ENCODE results near the gene NEDD8.

Gene NEDD8

DNA sequence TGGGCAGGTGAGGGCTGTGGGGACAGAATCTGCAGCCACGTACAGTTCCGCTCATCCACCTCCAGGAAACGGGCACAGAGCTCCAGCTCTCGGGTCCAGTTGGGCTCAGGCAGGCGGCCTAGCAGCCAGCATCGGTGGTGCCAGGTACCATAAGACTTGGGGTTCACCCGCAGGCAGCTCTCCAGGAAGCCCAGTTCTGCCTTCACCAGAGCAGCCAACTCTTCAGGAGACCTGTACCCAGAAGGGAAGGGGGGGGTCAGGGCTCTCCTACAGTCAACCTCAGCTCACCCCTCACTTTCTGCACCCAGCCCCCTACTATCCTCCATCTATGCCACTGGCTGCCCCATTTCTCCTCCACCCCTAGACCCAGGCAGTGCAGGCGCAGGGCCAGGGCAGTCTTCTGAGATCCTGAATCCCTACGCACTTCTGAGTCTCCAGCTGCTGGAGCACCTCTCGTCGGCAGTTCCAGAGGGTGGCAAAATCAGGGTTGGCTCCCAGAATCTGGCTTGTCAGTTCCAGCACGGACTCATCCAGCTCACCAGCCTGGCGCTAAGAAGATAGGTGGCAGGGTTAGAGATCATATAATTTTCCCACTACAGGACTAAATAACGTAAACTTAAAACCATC is 37.9 kb upstream of the NEDD8 start:
- H3K36me3 ChIP-seq (ENCODE audit: control insufficient read depth in 2 of 2, insufficient read depth in 1 of 2, low read length in 2 of 2), result peaks cover 0 to 39% of the 10 kb centered on the region in 2 experiments; a peak in 1 of 3 replicates
- no peak overlapping the region for H3K27ac ChIP-seq (ENCODE audit: extremely low read depth, low read depth, low read length)
- POLR2A ChIA-PET, result interaction anchor here (0.8 to 2.9 kb wide), 8 partner anchors 8 to 156 kb away, joined by 3 to 47 read pairs (median 12); partner anchors contain the start of genes DCAF11, DHRS1, IPO4 and MDP1
- no peaks in the 10 kb centered on the region for H3K9me3 ChIP-seq (ENCODE audit: control insufficient read depth, insufficient read depth, low read depth, low read length)
- H3K4me3 ChIP-seq (ENCODE audit: low read depth, low read length), result no peak overlapping the region
- H3K4me1 ChIP-seq (ENCODE audit: control insufficient read depth, insufficient read depth, low read length), result peaks cover 3% of the 10 kb centered on the region; the same call in 1 of the 2 replicates
- TF ChIP-seq ZBTB48 (tag by site-specific recombination; IDR thresholded peaks at IDR 0.05) (no peak), OSR2 (tag by site-specific recombination; IDR thresholded peaks at IDR 0.05) (no peak), TRIM28 (IDR thresholded peaks at IDR 0.05; ENCODE audit: borderline replicate concordance, low read length) (no peak), ZNF23 (tag by site-specific recombination; IDR thresholded peaks at IDR 0.05; ENCODE audit: borderline replicate concordance) (no peak)
- CTCF ChIA-PET, result interaction anchor here (1.0 to 3.0 kb wide), 8 partner anchors 11 to 161 kb away, joined by 3 to 17 read pairs (median 5); partner anchors contain the start of genes CIDEB, MDP1 and TINF2

DNA sequence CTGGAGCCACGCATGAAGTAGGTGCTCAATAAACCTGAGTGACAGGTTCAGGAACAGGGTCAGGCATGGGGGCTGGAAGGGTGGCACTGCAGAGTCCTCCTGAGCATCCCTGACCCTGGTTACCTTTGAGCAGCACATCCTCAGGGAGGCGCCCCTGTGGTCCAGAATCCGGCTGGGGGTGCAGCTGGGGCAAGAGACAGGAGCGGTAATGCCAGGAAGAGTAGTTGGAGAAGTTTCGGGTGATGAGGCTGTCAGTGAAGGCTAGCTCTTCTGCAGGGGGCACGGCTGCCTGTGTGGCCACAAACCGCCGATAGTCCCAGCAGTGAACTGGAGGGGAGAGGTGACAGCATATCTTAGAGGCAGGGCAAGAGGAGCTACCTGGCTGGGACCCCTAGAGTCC is 37.2 kb upstream of the NEDD8 start:
- ChIA-PET CTCF (interaction anchor here (2.0 to 3.0 kb wide), 3 partner anchors 26 to 162 kb away, joined by 8 to 17 read pairs (median 15); partner anchors contain the start of genes CIDEB and TINF2), POLR2A (interaction anchor here (0.8 to 2.9 kb wide), 3 partner anchors 27 to 30 kb away, joined by 3 to 47 read pairs (median 18); partner anchors contain the start of genes DHRS1, NOP9 and TINF2)
- TF ChIP-seq, protein P1, sequence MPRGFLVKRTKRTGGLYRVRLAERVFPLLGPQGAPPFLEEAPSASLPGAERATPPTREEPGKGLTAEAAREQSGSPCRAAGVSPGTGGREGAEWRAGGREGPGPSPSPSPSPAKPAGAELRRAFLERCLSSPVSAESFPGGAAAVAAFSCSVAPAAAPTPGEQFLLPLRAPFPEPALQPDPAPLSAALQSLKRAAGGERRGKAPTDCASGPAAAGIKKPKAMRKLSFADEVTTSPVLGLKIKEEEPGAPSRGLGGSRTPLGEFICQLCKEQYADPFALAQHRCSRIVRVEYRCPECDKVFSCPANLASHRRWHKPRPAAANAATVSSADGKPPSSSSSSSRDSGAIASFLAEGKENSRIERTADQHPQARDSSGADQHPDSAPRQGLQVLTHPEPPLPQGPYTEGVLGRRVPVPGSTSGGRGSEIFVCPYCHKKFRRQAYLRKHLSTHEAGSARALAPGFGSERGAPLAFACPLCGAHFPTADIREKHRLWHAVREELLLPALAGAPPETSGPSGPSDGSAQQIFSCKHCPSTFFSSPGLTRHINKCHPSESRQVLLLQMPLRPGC (tag by site-specific recombination; IDR thresholded peaks at IDR 0.05), result no peak
- TF ChIP-seq ZNF664 (tag by site-specific recombination; IDR thresholded peaks at IDR 0.05), result peak; percentile 84
- Histone ChIP-seq H3K4me1 (ENCODE audit: control insufficient read depth, insufficient read depth, low read length) (peaks cover 3% of the 10 kb centered on the region; the same call in 1 of the 2 replicates), H3K36me3 (ENCODE audit: control insufficient read depth in 2 of 2, insufficient read depth in 1 of 2, low read length in 2 of 2) (peaks cover 0 to 39% of the 10 kb centered on the region in 2 experiments; a peak in 1 of 3 replicates), H3K27ac (ENCODE audit: extremely low read depth, low read depth, low read length) (no peak overlapping the region), H3K9me3 (ENCODE audit: control insufficient read depth, insufficient read depth, low read depth, low read length) (no peaks in the 10 kb centered on the region), H3K4me3 (ENCODE audit: low read depth, low read length) (no peak overlapping the region)

DNA sequence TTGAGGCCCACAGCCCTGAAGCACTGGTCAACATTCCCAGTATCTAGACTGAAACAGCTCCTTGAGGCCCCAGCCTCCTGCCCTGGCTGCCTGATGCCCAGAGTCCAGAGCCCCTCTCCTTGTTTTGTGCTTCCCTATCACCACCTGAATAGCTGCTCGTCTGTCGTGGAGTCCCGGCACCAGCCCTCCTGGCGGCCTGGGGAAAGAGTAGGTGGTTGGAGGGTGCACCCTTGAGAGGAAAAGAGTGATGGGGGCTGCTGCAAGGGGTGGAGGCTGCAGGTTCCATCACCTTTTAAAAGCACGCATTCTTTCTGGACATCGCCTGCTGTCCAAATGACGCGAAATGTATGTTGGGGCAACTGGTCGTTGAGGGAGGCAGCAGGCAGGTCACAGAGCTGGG is 36.1 kb upstream of the NEDD8 start:
- no peak overlapping the region for H3K4me3 ChIP-seq (ENCODE audit: low read depth, low read length)
- CTCF ChIA-PET, result interaction anchor here (0.9 kb wide), 1 partner anchor 29 kb away, joined by 3 read pairs; no protein-coding TSS in a partner anchor

More for the DNA sequence above, 36.1 kb upstream of the NEDD8 start:
- POLR2A ChIA-PET, result no interaction called here
- H3K9me3 ChIP-seq (ENCODE audit: control insufficient read depth, insufficient read depth, low read depth, low read length), result no peaks in the 10 kb centered on the region
- H3K4me1 ChIP-seq (ENCODE audit: control insufficient read depth, insufficient read depth, low read length), result peaks cover 3% of the 10 kb centered on the region; the same call in 1 of the 2 replicates
- H3K27ac ChIP-seq (ENCODE audit: extremely low read depth, low read depth, low read length), result no peak overlapping the region
- TF ChIP-seq ZNF37A (tag by site-specific recombination; IDR thresholded peaks at IDR 0.05) (no peak), ZNF350 (tag by site-specific recombination; IDR thresholded peaks at IDR 0.05) (no peak), ZNF561 (tag by site-specific recombination; IDR thresholded peaks at IDR 0.05; ENCODE audit: borderline replicate concordance) (no peak), ZNF114 (tag by site-specific recombination; IDR thresholded peaks at IDR 0.05) (no peak), ZNF548 (tag by site-specific recombination; IDR thresholded peaks at IDR 0.05) (no peak), KLF7 (tag by site-specific recombination; IDR thresholded peaks at IDR 0.05; ENCODE audit: borderline replicate concordance) (no peak), RBAK (tag by site-specific recombination; IDR thresholded peaks at IDR 0.05) (no peak), ZBTB17 (tag by site-specific recombination; IDR thresholded peaks at IDR 0.05) (no peak)
- TF ChIP-seq, protein P2, sequence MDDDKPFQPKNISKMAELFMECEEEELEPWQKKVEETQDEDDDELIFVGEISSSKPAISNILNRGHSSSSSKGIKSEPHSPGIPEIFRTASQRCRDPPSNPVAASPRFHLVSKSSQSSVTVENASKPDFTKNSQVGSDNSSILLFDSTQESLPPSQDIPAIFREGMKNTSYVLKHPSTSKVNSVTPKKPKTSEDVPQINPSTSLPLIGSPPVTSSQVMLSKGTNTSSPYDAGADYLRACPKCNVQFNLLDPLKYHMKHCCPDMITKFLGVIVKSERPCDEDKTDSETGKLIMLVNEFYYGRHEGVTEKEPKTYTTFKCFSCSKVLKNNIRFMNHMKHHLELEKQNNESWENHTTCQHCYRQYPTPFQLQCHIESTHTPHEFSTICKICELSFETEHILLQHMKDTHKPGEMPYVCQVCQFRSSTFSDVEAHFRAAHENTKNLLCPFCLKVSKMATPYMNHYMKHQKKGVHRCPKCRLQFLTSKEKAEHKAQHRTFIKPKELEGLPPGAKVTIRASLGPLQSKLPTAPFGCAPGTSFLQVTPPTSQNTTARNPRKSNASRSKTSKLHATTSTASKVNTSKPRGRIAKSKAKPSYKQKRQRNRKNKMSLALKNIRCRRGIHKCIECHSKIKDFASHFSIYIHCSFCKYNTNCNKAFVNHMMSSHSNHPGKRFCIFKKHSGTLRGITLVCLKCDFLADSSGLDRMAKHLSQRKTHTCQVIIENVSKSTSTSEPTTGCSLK (tag by site-specific recombination; IDR thresholded peaks at IDR 0.05), result no peak
- TF ChIP-seq, protein P3, sequence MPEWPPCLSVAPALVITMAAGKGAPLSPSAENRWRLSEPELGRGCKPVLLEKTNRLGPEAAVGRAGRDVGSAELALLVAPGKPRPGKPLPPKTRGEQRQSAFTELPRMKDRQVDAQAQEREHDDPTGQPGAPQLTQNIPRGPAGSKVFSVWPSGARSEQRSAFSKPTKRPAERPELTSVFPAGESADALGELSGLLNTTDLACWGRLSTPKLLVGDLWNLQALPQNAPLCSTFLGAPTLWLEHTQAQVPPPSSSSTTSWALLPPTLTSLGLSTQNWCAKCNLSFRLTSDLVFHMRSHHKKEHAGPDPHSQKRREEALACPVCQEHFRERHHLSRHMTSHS (tag by site-specific recombination; IDR thresholded peaks at IDR 0.05), result no peak
- TF ChIP-seq, protein P4, sequence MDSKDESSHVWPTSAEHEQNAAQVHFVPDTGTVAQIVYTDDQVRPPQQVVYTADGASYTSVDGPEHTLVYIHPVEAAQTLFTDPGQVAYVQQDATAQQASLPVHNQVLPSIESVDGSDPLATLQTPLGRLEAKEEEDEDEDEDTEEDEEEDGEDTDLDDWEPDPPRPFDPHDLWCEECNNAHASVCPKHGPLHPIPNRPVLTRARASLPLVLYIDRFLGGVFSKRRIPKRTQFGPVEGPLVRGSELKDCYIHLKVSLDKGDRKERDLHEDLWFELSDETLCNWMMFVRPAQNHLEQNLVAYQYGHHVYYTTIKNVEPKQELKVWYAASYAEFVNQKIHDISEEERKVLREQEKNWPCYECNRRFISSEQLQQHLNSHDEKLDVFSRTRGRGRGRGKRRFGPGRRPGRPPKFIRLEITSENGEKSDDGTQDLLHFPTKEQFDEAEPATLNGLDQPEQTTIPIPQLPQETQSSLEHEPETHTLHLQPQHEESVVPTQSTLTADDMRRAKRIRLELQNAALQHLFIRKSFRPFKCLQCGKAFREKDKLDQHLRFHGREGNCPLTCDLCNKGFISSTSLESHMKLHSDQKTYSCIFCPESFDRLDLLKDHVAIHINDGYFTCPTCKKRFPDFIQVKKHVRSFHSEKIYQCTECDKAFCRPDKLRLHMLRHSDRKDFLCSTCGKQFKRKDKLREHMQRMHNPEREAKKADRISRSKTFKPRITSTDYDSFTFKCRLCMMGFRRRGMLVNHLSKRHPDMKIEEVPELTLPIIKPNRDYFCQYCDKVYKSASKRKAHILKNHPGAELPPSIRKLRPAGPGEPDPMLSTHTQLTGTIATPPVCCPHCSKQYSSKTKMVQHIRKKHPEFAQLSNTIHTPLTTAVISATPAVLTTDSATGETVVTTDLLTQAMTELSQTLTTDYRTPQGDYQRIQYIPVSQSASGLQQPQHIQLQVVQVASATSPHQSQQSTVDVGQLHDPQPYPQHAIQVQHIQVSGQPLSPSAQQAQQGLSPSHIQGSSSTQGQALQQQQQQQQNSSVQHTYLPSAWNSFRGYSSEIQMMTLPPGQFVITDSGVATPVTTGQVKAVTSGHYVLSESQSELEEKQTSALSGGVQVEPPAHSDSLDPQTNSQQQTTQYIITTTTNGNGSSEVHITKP (tag by site-specific recombination; IDR thresholded peaks at IDR 0.05), result no peak
- TF ChIP-seq, protein P5, sequence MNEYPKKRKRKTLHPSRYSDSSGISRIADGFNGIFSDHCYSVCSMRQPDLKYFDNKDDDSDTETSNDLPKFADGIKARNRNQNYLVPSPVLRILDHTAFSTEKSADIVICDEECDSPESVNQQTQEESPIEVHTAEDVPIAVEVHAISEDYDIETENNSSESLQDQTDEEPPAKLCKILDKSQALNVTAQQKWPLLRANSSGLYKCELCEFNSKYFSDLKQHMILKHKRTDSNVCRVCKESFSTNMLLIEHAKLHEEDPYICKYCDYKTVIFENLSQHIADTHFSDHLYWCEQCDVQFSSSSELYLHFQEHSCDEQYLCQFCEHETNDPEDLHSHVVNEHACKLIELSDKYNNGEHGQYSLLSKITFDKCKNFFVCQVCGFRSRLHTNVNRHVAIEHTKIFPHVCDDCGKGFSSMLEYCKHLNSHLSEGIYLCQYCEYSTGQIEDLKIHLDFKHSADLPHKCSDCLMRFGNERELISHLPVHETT (tag by site-specific recombination; IDR thresholded peaks at IDR 0.05), result no peak
- peaks cover 0 to 39% of the 10 kb centered on the region in 2 experiments; a peak in 1 of 3 replicates for H3K36me3 ChIP-seq (ENCODE audit: control insufficient read depth in 2 of 2, insufficient read depth in 1 of 2, low read length in 2 of 2)

Measured in HEK293 (cell line).